Thyroid gland (tissue), 4 donors: ENCODE measurements around the gene MYL10.

Source experiments
- CTCF ChIP-seq, 6 experiments: fragments of 200-600 bp in 3 of 6; fragments of 450-650 bp in 3 of 6; sonication (generic) in 3 of 6; IDR thresholded peaks; one replicate each; pipeline ENCODE4 v1.5.1; 2016 to 2019; ENCODE audit warnings: antibody characterized with exemption in 6 of 6, mild to moderate bottlenecking in 2 of 6, inconsistent platforms in 1 of 6, moderate library complexity in 1 of 6
- POLR2A ChIP-seq, 2 donors: fragments of 450-650 bp; IDR thresholded peaks; one replicate each; pipeline ENCODE4 v1.6.1; 2017; ENCODE audit warnings: antibody characterized with exemption in 2 of 2, mild to moderate bottlenecking in 2 of 2, moderate library complexity in 1 of 2

DNA sequence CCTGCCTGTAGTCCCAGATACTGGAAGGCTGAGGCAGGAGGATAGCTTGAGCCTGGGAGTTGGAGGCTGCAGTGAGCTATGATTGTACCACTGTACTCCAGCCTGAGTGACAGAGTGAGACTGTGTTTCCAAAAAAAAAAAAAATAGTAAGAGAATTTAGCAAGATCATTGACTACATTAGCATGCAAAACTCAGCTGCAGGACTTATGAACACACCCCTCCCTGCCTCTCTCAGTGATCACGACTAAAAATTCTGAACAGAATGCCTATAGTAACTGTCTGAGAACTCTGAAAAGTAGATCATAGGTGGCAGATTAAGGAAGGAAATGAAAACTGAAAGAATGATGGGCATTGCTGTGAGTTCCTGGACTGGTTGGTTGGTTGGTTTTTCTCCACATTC lies 50.5 kb downstream of the MYL10 start:
- TF ChIP-seq CTCF (IDR thresholded peaks at IDR 0.05) (no peak), POLR2A (IDR thresholded peaks at IDR 0.05) (no peak)
